ENCODE data around the gene EPHA3.

DNA sequence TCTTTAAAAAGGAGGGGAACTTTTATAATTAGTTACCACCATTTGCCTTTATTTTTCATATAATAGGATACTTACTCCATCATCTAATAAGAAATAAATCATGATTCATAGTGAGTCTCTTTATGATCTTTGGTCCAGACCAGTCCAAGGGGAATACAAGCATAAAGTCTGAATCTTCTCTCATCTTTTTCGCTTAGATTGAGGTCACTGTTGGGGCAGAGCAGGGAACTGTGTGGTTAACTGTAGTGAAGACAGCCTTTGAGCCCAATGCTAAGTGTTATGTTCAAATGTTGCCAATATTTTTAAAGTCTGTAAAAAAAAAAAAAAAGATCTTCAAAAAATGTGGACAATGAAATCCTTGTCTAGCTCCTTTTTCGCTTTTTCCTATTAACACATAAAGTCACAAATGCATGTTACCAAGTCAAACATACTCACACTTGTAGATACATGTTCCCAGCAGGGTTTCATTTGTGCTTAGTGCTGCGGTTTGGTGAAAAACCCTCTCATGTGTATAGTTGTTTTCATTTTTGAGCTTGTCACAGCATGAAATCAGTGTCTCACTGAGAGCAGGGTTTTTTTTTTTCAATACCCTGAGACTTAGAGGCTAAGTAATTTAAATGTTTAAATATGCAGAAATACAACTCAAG is 72.1 kb downstream of the EPHA3 start:
- TF ChIP-seq ZNF324 (tag by site-specific recombination; IDR thresholded peaks at IDR 0.05) (no peak), SP2 (tag by site-specific recombination; IDR thresholded peaks at IDR 0.05) (no peak), ZBTB7A (tag by site-specific recombination; IDR thresholded peaks at IDR 0.05; ENCODE audit: low read depth) (no peak), CTCF (tag by site-specific recombination; IDR thresholded peaks at IDR 0.05) (no peak), YY1 (tag by site-specific recombination; IDR thresholded peaks at IDR 0.05) (no peak), ZNF521 (tag by site-specific recombination; IDR thresholded peaks at IDR 0.05) (no peak), ZNF221 (tag by site-specific recombination; IDR thresholded peaks at IDR 0.05; ENCODE audit: borderline replicate concordance) (no peak), MYNN (tag by site-specific recombination; IDR thresholded peaks at IDR 0.05; ENCODE audit: borderline replicate concordance) (no peak), ZNF830 (tag by site-specific recombination; IDR thresholded peaks at IDR 0.05; ENCODE audit: low read depth) (no peak), ZNF76 (tag by site-specific recombination; IDR thresholded peaks at IDR 0.05; ENCODE audit: borderline replicate concordance, low read depth) (no peak), ZBTB1 (tag by site-specific recombination; IDR thresholded peaks at IDR 0.05) (no peak)
